Measurements from ENCODE around the gene CPA3. TPM values are rescaled to one million over a fixed set of nuclear protein-coding genes. Genes with fewer than 3 reads are reported as not detected.

The CPA3 gene
- total and polyA plus RNA-seq, 10 of the 15 experiments (the other 5 are each of a cell fraction or from before 2014, with no cell fraction given) = not detected

GRCh38 chr3:148932972-148933371 is 67.9 kb downstream of the CPA3 start (continued):
- TF ChIP-seq CUX1 (IDR thresholded peaks at IDR 0.05; ENCODE audit: insufficient replicate concordance, low read depth, low read length) (no peak), BCL11A (IDR thresholded peaks at IDR 0.05; ENCODE audit: low read depth, low read length) (no peak), NRF1 (conservative IDR thresholded peaks at IDR 0.05; ENCODE audit: low read depth, low read length) (no peak), STAT3 (IDR thresholded peaks at IDR 0.05; ENCODE audit: low read depth, low read length) (no peak), TARDBP (IDR thresholded peaks at IDR 0.05; ENCODE audit: borderline replicate concordance) (no peak)

GRCh38 chr3:148937467-148938255 is 72.6 kb downstream of the CPA3 start:
- ChIA-PET CTCF (no interaction called here), SMC1A (ENCODE audit: uncharacterized antibody, unreplicated experiment) (interaction anchor here (1.1 kb wide), 1 partner anchor 183 kb away, joined by 3 read pairs; no protein-coding TSS in a partner anchor), RAD21 (ENCODE audit: unreplicated experiment) (no interaction called here), POLR2A (no interaction called here)
- Histone ChIP-seq H3K9me3 (replicated peaks; ENCODE audit: control insufficient read depth, insufficient read depth, low read length) (no peaks in the 10 kb centered on the region), H3K4me2 (ENCODE audit: control insufficient read depth, insufficient read depth) (no peak overlapping the region), H2AFZ (ENCODE audit: control insufficient read depth, low read depth, low read length) (no peak overlapping the region), H3K27me3 (replicated peaks in 1 of 2; ENCODE audit: control insufficient read depth in 2 of 2, insufficient read depth in 2 of 2, low read length in 1 of 2) (peaks cover 2 to 3% of the 10 kb centered on the region in 2 experiments), H3K27ac (ENCODE audit: control insufficient read depth, insufficient read depth) (no peak overlapping the region), H3K9ac (ENCODE audit: control insufficient read depth, insufficient read depth, low read length) (no peak overlapping the region), H3K4me1 (ENCODE audit: control insufficient read depth, insufficient read depth, low read length) (no peaks in the 10 kb centered on the region), H3K36me3 (ENCODE audit: control insufficient read depth in 2 of 2, insufficient read depth in 2 of 2, low read length in 1 of 2) (no peaks in the 10 kb centered on the region), H3K79me2 (ENCODE audit: control insufficient read depth, insufficient read depth, low read length) (no peaks in the 10 kb centered on the region), H3K4me3 (no peak overlapping the region), H4K20me1 (ENCODE audit: control insufficient read depth, insufficient read depth) (no peaks in the 10 kb centered on the region; the same call in 1 of the 2 replicates)
- ATAC-seq (no peak), DNase-seq (ENCODE audit: low read depth, low spot score) (no peak), FAIRE-seq (no peak)
- in situ Hi-C loops (cut with MboI) = no loop called here
- no TSS peak for BruUV-seq (replicated peaks)
- WGBS (ENCODE audit: insufficient coverage, insufficient replicate concordance, low lambda C conversion rate, missing lambda C conversion rate) = 52% methylated on average over 10 of the region's 10 CpGs
- intact Hi-C loops (cut with micrococcal nuclease; ENCODE audit: unreplicated experiment) = no loop called here
- TF ChIP-seq IRF5 (IDR thresholded peaks at IDR 0.05; ENCODE audit: borderline replicate concordance) = no peak
- TF ChIP-seq RAD51 (IDR thresholded peaks at IDR 0.05) = no peak
- no peak for TF ChIP-seq FOS (IDR thresholded peaks at IDR 0.05; ENCODE audit: borderline replicate concordance, extremely low read depth, insufficient read length)
- no peak for TF ChIP-seq PRDM15 (CRISPR knock-in tag; IDR thresholded peaks at IDR 0.05)
- no peak for TF ChIP-seq MXI1 (IDR thresholded peaks at IDR 0.05; ENCODE audit: low read depth, low read length)
- TF ChIP-seq SUZ12 (IDR thresholded peaks at IDR 0.05; ENCODE audit: unreplicated experiment) = no peak
- TF ChIP-seq CHD4 (IDR thresholded peaks at IDR 0.05) = no peak
